ENCODE measurements around the gene RCOR3.
A peak's percentile ranks its signal among the peaks of the same experiment; 100 is the strongest.

RCOR3 gene

GRCh38 chr1:211326140-211326527 lies 67.0 kb downstream of the RCOR3 start:
- no peak for DNase-seq

DNA sequence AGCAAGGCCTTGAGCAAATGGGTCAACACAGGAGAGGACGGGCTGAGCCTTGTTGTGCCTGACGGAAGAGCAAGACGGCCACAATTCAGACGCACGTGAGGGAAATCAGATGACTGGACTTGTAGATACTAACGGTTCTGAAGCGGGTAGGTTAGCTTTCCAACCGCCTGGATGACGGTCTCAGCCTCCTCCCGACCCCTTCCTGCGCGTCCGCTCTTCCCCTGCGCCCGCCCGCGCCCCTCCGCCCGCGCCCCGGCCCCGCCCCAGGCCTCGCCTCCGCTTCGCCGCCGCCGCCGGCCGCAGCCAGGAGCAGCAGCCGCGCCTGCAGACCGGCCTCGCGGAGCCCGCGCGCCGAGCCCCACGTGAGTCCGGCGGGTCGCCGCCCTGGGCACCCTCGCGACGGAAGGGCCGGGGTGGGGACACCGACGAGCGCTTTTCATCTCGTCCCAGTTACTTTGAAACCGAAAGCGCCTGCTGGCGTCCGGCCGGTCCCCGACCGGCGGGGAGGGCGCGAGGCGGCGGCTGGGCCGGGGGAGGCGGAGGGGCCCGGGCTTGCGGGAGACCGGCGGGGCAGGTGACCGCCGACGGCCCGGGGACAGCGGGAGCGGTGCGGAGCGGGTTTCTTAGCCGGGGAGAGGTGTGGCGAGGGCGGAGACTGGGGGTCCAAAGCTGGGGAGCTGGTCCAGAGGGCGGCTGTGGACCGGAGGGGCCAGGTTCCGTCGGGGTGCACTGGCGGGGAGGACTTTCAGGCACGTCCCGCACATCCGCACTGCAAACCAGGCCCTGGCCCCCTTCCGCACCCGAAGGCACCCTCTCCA lies 67.6 kb downstream of the RCOR3 start, which contains the start of gene TRAF5:
Gene TRAF5 (plus strand): TSS at position 306 of the 818 bp plus-strand sequence. CDS start 26,407 bp downstream, outside the sequence.
- DNase-seq = peak; percentile 61

DNA sequence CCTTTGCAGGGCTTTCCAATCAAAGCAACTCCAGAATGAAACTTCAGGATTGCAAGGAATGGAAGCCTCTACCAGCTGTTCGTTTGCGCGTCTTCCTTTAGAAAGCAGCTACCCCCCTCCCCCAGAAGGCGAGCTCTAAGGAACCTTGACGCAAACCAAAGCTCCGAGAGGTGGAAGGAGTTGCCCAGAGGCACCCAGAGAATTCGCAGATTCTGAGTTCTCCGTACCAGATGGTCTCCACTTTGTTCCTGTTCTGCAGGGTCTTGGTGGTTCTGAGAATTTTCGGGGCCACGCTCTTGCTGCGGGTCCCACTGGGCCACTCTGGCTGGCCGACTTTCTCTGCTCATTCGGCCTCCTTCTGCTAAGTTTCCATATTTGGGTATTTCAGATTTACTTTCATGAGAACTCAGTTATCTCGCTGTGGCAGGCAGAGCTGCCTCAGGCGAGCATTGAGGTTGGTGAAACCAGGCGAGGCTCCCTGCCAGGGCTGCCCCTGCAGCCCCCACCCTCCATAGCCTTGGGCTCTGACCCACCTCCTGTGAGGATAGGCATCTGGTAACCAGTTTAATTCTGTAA lies 68.3 kb downstream of the RCOR3 start:
- peak; percentile 69 for DNase-seq

DNA sequence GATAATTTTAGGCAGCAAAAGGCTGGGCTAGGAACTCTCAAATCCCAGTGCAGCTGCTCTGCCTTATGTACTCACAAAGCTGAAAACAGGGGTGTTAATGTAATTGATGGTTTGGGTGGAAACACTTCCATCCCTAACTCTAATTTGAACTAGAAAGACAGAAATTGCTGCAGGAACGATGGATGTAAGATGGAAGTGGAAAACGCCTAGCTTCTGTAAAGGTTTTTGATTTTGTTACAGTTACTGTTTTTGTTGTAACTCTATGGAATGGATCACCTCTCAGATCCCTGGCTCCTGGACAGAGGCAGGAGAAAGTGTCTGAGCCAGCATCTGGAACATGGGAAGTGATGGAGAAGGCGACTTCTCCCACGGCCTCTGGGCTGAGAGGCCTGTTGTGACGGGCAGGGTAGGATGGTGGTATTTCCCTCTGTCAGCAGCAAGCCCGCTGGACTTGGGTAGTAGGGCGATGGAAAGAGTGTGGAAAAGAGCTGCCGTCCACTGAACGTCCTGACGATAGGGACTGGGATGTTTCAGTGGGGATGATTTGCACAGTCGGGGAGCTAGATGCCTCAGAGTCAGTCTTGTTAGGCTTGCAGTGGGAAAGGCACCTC lies 69.0 kb downstream of the RCOR3 start:
- DNase-seq = no peak

GRCh38 chr1:211328866-211329475 lies 69.8 kb downstream of the RCOR3 start:
- no peak for DNase-seq

GRCh38 chr1:211329764-211330201 lies 70.6 kb downstream of the RCOR3 start:
- no peak for DNase-seq

DNA sequence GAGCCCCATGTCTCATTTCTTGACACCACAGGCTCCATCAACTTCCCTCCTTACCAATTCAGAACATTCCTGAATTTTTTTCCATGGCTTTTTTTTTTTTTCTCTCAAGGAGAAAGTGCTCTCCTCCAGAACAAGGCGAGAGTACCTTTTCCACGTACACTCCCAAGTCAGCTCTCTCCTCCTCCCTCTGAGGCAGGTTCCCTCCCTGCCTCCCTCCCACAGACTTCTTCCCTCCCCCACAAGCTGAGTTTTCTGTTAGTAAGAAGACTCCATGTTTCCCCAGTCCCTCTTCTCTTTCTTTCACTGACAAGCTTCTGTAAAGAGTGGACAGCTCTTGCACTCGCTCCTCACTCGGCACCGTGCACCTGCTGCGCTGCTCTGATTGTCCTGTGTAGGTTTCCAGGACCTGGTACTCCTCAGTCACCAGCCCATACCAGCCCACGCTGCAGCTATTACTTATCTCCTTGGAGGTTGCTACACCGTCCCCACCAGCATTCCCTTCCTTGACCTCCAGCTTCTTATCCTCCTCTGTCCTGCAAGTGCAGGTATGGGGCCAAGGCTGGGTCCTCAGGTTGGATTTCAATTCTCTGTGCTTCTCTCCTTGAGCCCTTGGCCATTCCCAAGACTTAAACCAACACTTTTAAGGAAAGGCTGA lies 71.2 kb downstream of the RCOR3 start:
- no peak for DNase-seq

GRCh38 chr1:211331011-211331709 lies 72.0 kb downstream of the RCOR3 start:
- DNase-seq = peak; percentile 32

- no peak for DNase-seq
These were observed 73.0 kb downstream of the RCOR3 start for GRCh38 chr1:211332036-211332616.

- DNase-seq = no peak
These were observed 73.7 kb downstream of the RCOR3 start for GRCh38 chr1:211332830-211333229.

GRCh38 chr1:211333906-211334305 lies 74.7 kb downstream of the RCOR3 start:
- no peak for DNase-seq

GRCh38 chr1:211334986-211335385 lies 75.8 kb downstream of the RCOR3 start:
- no peak for DNase-seq

GRCh38 chr1:211335522-211336157 lies 76.5 kb downstream of the RCOR3 start:
- DNase-seq = no peak

DNA sequence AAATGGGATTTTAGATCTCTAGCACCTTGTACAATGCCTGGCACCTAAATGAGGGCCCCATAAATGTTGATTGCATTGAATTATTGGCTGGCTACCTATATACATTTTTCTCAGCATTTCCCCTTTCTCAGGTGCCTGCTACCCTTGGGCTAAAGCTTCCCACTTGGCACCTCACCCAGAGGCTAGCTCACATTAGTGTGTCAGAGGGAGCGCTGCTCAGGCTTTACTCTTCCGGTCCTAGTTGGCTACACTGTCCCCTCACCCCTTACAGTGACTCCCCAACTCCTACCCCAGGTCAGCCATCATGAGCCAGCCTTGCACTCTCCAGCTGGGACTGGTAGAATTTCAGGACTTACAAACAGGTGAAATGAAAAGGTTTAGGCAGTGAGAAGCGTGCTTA lies 77.0 kb downstream of the RCOR3 start:
- DNase-seq = no peak

GRCh38 chr1:211336775-211337174 lies 77.6 kb downstream of the RCOR3 start:
- no peak for DNase-seq

DNA sequence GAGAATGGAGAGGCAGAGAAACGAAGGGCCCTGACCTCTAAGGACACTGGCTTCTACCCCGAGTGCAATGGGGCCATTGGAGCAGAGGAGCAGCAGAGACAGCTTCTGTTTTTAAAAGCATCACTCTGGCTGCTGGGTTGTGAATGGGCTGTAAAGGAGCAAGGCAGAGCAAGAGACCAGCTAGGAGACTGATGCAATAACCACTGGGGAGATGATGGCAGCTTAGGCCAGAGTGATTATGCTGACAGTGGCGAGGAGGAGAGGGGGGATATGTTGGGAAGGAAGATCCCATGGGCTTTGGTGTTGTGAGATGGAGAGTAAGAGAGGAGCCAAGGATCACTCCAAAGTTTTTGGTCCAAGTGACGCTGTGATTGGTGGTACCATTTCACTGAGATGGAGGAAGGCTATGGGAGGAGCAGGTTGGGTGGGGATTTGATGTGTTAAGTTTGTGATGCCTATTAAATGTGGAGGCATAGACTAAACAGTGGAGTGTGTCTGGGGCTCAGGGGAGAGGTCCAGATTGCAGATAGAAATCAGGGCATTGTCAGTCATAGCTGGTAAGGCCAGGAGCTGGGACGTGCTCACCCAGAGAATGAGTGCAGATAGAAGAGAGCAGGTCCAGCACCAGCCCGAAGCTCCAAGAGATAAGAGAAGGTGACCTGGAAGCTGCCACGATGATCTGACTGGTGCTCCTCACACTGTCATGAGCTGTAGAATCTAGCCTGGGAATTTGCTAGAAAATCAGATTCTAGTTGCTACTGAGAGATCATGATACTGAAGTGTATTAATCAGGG lies 78.5 kb downstream of the RCOR3 start:
- no peak for DNase-seq

DNA sequence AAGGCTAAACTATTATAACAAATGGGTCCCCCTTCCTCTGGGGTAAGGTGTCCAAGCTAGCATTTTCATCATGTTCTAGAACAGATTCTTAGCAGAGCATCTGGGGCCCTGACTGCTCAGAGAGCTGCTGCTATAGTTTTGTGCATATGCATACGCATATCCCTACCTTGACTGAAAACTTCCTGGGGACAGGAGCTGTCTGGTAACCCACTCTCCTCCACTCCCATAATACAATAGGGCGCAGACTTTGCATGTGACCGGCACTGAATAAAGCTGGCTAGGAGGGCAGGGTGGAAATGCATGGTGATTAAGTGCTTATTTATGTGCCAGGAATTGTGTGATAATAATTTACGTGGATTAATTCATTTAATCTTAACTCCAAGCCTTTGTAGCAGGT lies 79.1 kb downstream of the RCOR3 start:
- DNase-seq = no peak

GRCh38 chr1:211339631-211340041 lies 80.5 kb downstream of the RCOR3 start:
- DNase-seq = no peak

DNA sequence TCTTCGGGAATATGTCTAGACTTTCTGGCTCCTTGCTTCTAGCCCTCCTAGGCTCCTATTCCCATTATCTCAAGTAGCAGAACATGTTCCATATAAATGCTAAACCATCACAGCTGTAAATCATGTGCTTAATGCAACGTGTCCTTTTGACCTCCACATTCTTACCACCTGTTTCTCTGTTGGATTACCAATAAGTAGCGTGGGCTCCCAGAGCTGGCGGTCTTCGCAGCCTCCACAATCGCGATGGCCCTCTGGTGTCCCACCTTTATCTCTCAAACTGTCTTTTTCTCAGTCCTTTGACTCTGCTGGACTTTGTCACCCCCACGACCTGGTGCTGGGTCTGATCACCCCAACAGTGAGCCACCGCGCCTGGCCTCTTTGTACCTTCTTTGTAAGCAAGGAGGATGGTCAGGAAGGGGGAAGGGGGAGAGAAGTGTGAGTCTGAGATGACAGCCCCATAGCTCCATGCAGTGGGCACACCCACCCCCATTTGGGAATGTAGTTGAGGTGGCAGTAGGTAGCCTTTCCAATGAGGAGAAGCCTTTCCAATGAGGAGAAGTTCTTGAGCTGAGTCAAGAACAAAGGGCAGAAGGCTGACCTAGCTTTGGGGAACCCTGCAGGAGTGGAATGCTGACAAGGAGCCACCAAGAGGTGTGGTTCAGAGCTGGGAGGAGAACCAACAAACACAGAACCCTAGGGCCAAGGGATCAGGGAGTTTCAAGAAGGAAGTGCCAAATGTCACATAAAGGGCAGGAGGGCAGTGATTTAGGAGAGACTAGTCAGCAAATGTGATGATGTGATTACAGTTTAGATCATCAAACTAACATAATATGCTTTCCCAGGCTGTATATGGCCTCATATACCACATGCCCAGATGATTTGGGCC lies 81.7 kb downstream of the RCOR3 start:
- no peak for DNase-seq

All from fibroblast of skin of back (primary cell).